Common myeloid progenitor, CD34-positive (primary cell): Measurements from ENCODE around the gene GRWD1.
"Not testable (repeated sequence)": the region's sequence is repeated elsewhere in the genome, so short reads cannot be mapped to it uniquely, and the experiment has no call there.

ENCODE experiments used
- CTCF ChIA-PET: fragments of 350-600 bp; sonication (Branson Sonifier 250); formaldehyde crosslinking; loops from one replicate; lab custom pipeline; 2021; ENCODE audit warnings: antibody characterized with exemption; lab: Charles Lee
- POLR2A ChIA-PET: fragments of 350-600 bp; sonication (Branson Sonifier 250); formaldehyde crosslinking; loops from one replicate; lab custom pipeline; 2021; ENCODE audit warnings: antibody characterized with exemption; lab: Charles Lee
- DNase-seq, 3 donors: peaks; one replicate each; pipeline versions ENCODE4 v3.0.0 to v3.0.0-alpha.2; 2013
- H3K27ac ChIP-seq, 2 experiments: 1 replicate in 1 of 2; 2 replicates in 1 of 2; pipeline ENCODE4 v1.7.0; 2013; ENCODE audit warnings: inconsistent platforms in 2 of 2, low read length in 2 of 2, mild to moderate bottlenecking in 2 of 2, low read depth in 1 of 2, moderate library complexity in 1 of 2; ENCODE audit not compliant: severe bottlenecking in 2 of 2, insufficient read depth in 1 of 2, poor library complexity in 1 of 2
- H3K27me3 ChIP-seq, 5 experiments: replicated peaks in 2 of 5; 1 replicate in 3 of 5; 2 replicates in 2 of 5; pipeline versions ENCODE4 v1.6.1 to v1.7.0; 2013; ENCODE audit warnings: low read length in 4 of 5, mild to moderate bottlenecking in 2 of 5, moderate library complexity in 2 of 5, inconsistent platforms in 1 of 5; ENCODE audit not compliant: insufficient read depth in 5 of 5, control insufficient read depth in 4 of 5
- H3K36me3 ChIP-seq, 4 experiments: 1 replicate in 2 of 4; 2 replicates in 2 of 4; pipeline versions ENCODE4 v1.6.1 to v1.7.0; 2013; ENCODE audit warnings: low read length in 3 of 4, control low read depth in 1 of 4, mild to moderate bottlenecking in 1 of 4; ENCODE audit not compliant: control insufficient read depth in 4 of 4, insufficient read depth in 4 of 4
- H3K4me1 ChIP-seq, 4 experiments: 1 replicate in 3 of 4; 2 replicates in 1 of 4; pipeline versions ENCODE4 v1.6.1 to v1.7.1; 2013; ENCODE audit warnings: low read length in 3 of 4, mild to moderate bottlenecking in 3 of 4, control low read depth in 1 of 4, inconsistent platforms in 1 of 4, moderate library complexity in 1 of 4; ENCODE audit not compliant: control insufficient read depth in 4 of 4, insufficient read depth in 4 of 4; ENCODE audit errors: control extremely low read depth in 1 of 4
- H3K4me3 ChIP-seq, 7 experiments: 1 replicate in 4 of 7; 2 replicates in 3 of 7; pipeline versions ENCODE4 v1.5.1 to v1.7.0; 2013; ENCODE audit warnings: mild to moderate bottlenecking in 7 of 7, low read length in 6 of 7, moderate library complexity in 6 of 7, inconsistent platforms in 2 of 7, low read depth in 2 of 7, control low read depth in 1 of 7; ENCODE audit not compliant: insufficient read depth in 4 of 7, control insufficient read depth in 1 of 7; ENCODE audit errors: extremely low read depth in 1 of 7
- H3K9me3 ChIP-seq, 5 experiments: 1 replicate in 4 of 5; 2 replicates in 1 of 5; pipeline versions ENCODE4 v1.6.1 to v1.7.1; 2013; ENCODE audit warnings: low read length in 4 of 5, mild to moderate bottlenecking in 2 of 5, inconsistent platforms in 1 of 5, low read depth in 1 of 5, moderate library complexity in 1 of 5; ENCODE audit not compliant: control insufficient read depth in 4 of 5, insufficient read depth in 2 of 5; ENCODE audit errors: control extremely low read depth in 1 of 5
- WGBS: methylation state at CpG from one replicate; pipeline ENCODE4 v1.1.5; 2013; ENCODE audit not compliant: insufficient coverage; 5-methylcytosine and 5-hydroxymethylcytosine counted together

Gene GRWD1

GRCh38 chr19:48481846-48482639 is 36.3 kb downstream of the GRWD1 start:
- POLR2A ChIA-PET, result no interaction called here
- Histone ChIP-seq H3K27ac (no peak overlapping the region), H3K36me3 (peaks cover 0 to 22% (median 13%) of the 10 kb centered on the region in 4 experiments), H3K9me3 (no peaks in the 10 kb centered on the region), H3K27me3 (no peaks in the 10 kb centered on the region), H3K4me3 (no peak overlapping the region), H3K4me1 (peaks cover 0 to 21% (median 13%) of the 10 kb centered on the region in 4 experiments)
- CTCF ChIA-PET, result interaction anchor here (1.8 kb wide), 1 partner anchor 8 kb away, joined by 13 read pairs; no protein-coding TSS in a partner anchor
- DNase-seq, result no peak
- WGBS, result 95% methylated on average over 5 of the region's 7 CpGs

- POLR2A ChIA-PET, result no interaction called here
Measured at GRCh38 chr19:48483301-48483700, 37.5 kb downstream of the GRWD1 start.

GRCh38 chr19:48484247-48484893 is 38.6 kb downstream of the GRWD1 start:
- CTCF ChIA-PET, result no interaction called here
- POLR2A ChIA-PET, result no interaction called here
- H3K27me3 ChIP-seq, result no peaks in the 10 kb centered on the region
- peaks cover 0 to 5% (median 1%) of the 10 kb centered on the region in 4 experiments for H3K36me3 ChIP-seq
- DNase-seq, result no peak
- WGBS, result 96% methylated on average over 10 of the region's 16 CpGs
- H3K4me1 ChIP-seq, result peaks cover 0 to 21% (median 13%) of the 10 kb centered on the region in 4 experiments
- no peaks in the 10 kb centered on the region for H3K9me3 ChIP-seq
- no peak overlapping the region for H3K27ac ChIP-seq
- no peak overlapping the region for H3K4me3 ChIP-seq

More at GRCh38 chr19:48483301-48483700, 37.5 kb downstream of the GRWD1 start:
- WGBS, result 66% methylated on average over 3 of the region's 3 CpGs
- Histone ChIP-seq H3K27me3 (no peaks in the 10 kb centered on the region), H3K36me3 (peaks cover 0 to 13% (median 5%) of the 10 kb centered on the region in 4 experiments), H3K9me3 (no peaks in the 10 kb centered on the region), H3K27ac (no peak overlapping the region), H3K4me3 (no peak overlapping the region), H3K4me1 (peaks cover 0 to 21% (median 13%) of the 10 kb centered on the region in 4 experiments)
- CTCF ChIA-PET, result no interaction called here
- DNase-seq, result no peak

GRCh38 chr19:48484931-48485612 is 39.3 kb downstream of the GRWD1 start:
- Histone ChIP-seq H3K9me3 (no peaks in the 10 kb centered on the region), H3K36me3 (no peaks in the 10 kb centered on the region), H3K4me1 (peaks cover 0 to 25% (median 12%) of the 10 kb centered on the region in 4 experiments), H3K4me3 (no peak overlapping the region), H3K27ac (no peak overlapping the region), H3K27me3 (no peaks in the 10 kb centered on the region)
- 95% methylated on average over 21 of the region's 37 CpGs for WGBS
- DNase-seq, result no peak
- POLR2A ChIA-PET, result no interaction called here
- CTCF ChIA-PET, result no interaction called here

GRCh38 chr19:48486706-48487105 is 40.9 kb downstream of the GRWD1 start:
- H3K27me3 ChIP-seq, H3K4me3 ChIP-seq, DNase-seq, H3K27ac ChIP-seq, H3K36me3 ChIP-seq, H3K9me3 ChIP-seq, POLR2A ChIA-PET: not testable (repeated sequence)
- 100% methylated on average over 5 of the region's 10 CpGs for WGBS
- CTCF ChIA-PET, result interaction anchor here (1.2 to 7.5 kb wide), 3 partner anchors 58 to 122 kb away, joined by 4 to 98 read pairs (median 4); no protein-coding TSS in a partner anchor
- peaks cover 0 to 24% (median 16%) of the 10 kb centered on the region in 4 experiments for H3K4me1 ChIP-seq

GRCh38 chr19:48487544-48487943 is 41.8 kb downstream of the GRWD1 start:
- 96% methylated on average over 6 of the region's 6 CpGs for WGBS
- CTCF ChIA-PET, result interaction anchor here (0.8 to 7.5 kb wide), 8 partner anchors 9 to 158 kb away, joined by 3 to 98 read pairs (median 4); partner anchors contain the start of gene CA11
- DNase-seq, result no peak
- POLR2A ChIA-PET, result no interaction called here
- H3K36me3 ChIP-seq, result no peaks in the 10 kb centered on the region
- no peak overlapping the region for H3K27ac ChIP-seq
- H3K27me3 ChIP-seq, result peaks cover 0 to 13% (median 0%) of the 10 kb centered on the region in 5 experiments
- no peak overlapping the region for H3K4me3 ChIP-seq
- H3K9me3 ChIP-seq, result no peaks in the 10 kb centered on the region
- peaks cover 0 to 26% (median 20%) of the 10 kb centered on the region in 4 experiments for H3K4me1 ChIP-seq
